GM18505 (cell line): ENCODE data around the gene CMTR1.

ENCODE experiments used
- ATAC-seq: cut with Tn5 transposase; IDR thresholded peaks from one replicate; pipeline ENCODE4 v1.9.1; 2021; ENCODE audit not compliant: unreplicated experiment
- POLR2A ChIP-seq: IDR thresholded peaks from 4 replicates; pipeline ENCODE4 v1.6.1; 2011; ENCODE audit warnings: borderline replicate concordance; ENCODE audit not compliant: insufficient read depth, insufficient read length; ENCODE audit errors: extremely low read depth

The CMTR1 gene

DNA sequence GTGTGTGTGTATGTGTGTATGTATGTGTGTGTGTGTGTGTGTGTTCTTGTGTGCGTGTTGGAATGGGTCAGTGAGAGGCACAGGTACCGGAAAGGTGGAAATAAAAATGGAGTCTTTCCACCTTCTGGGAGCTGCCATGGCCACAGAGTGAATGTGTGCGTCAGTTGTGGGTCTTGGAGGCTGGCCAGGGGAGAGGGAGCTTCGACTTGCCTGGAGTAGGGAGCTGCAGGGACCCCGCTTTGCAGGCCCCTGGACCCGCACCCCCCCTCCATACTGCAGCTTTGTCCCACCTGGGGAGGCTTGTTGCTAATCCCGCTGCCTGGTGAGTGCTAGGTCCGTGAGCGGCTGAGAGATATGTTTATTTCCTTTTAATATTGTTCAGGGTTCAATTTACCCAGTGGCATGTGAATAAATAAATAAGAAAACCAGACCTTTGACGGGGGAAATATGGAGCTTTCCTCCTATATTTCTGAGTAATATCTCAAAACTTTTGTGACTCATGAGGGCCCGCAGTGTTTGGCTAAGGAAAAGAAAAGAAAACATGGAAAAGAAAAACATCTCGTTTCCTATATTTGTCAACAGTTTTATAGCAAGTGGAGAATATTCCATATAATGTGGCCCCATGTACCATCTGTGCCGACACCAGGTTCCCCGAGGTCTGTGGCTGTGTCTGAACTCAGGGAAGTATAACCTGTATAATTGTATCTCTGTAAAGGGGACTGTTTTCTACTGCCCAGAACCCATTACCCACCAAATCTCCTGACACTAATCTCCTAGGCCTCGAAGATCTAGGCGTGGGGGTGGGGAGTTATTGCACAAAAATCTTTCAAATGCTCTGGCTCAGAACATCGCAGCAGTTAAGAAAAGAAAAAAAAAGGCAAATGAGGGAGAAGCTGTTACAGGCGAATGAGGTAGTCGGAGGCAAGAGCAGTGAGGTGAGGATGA, 91.3 kb downstream of the CMTR1 start:
- no peak for ATAC-seq
- no peak for TF ChIP-seq POLR2A

DNA sequence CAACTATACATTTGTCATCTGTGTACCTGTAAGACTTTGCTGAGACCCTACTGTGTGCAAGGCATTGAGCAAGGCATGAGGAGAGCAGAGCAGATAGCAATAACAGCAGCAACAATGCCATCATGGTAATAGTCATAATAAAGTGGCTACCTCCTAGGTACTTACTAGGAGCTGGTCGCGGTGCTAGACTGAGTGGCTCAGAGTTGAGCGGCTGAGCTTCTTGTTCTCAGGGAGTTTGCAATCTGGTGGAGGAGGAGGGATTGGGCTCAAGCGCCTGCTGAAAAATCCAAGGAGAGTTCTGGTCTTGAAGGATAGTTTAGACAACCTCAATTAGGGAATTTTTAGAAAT, 91.9 kb downstream of the CMTR1 start:
- no peak for ATAC-seq
- TF ChIP-seq POLR2A: no peak

DNA sequence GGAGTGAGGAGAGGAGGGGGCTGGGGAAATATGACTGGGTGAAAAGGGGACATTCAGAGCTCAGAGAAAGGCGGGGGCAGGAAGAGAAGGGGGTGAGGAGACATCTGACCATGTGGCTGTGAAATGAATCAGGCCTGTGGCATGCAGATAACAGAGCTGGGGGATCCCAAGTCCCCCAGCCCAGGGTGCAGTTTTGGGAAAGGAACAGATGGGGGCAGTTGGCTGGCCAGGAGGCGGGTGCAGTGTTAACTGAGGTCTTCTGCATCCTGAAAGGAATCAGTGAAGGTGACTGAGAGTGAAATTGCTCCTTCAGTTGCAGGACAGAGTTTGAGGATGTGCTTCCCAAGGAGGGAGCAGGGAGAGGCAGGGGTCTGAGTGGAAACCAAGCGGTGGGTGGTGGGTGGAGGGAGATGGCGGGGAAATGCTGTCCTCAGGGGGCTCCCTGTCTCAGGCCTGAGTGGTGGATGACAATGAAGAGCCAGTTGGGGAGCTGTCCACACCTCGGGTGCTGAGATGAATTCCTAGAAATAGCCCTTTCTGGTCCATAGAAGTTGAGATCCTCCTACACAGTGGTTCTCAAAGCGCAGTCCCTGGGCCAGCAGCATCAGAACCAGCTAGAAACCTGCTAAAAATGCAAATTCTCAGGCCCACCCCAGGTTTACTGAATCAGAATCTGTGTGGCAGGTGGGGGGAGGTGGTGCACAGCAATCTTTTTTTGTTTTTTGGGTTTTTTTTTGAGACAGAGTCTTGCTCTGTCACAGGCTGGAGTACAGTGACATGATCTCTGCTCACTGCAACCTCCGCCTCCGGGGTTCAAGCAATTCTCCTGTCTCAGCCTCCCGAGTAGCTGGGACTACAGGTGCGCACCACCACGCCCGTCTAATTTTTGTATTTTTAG, 92.7 kb downstream of the CMTR1 start:
- TF ChIP-seq POLR2A: no peak
- ATAC-seq: no peak

DNA sequence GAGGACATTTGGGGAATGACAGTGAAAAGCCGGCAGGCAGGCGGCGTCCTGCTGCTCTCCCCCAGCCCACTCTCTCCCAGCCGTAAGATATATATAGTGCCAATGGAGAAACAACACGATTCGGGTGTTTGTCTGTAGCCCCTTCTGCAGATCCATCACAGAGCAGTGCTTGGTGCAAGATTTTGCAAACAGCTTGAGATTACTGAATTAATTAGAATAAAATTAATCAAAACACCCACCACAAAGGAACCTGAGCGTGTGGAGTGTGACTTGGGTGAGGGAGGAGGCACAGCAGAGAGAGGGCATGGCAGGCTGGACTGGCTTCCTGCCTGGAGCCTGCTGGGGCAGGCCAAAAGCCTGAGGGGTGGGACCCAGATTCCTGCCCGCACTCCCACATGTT, 95.5 kb downstream of the CMTR1 start:
- TF ChIP-seq POLR2A: no peak
- ATAC-seq: no peak

DNA sequence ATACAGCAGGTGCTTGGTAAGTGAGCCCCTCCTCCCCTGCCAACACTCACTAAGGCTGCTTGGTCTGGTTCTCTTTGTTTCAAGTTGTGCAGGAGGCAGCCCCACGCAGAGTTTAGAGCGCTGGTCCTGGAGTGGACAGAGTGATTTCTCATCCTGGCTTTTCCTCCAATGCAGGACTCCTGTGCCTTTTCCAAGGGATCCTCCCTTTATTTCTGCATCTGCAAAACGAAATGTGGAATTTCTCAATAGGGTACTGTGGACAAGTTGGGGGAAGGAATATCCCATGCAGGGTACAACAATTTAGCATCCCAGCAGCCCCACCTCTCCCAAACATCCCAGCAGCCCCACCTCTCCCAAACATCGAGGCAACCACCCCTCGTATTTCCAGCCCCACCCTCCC, 97.3 kb downstream of the CMTR1 start:
- no peak for TF ChIP-seq POLR2A
- ATAC-seq: no peak

DNA sequence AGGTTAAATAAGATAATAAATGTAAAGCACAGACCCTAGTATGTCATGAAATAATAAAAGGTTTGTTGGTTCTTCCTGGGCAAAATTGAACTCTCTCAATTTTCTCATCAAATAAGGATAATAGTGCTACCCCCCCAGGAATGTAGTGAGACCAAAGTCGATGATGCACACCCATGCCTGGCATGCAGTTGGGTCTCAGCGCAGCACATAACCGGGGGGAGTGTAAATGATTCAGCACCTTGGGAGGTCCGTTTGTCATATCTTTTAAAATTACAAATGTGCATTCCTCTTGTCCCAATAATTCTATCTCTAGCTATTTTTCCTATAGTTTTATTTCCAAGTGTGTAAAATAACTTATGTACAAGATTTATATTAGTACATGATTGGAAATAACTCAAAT, 98.0 kb downstream of the CMTR1 start:
- no peak for TF ChIP-seq POLR2A
- ATAC-seq: no peak
